GM12874 (cell line): ENCODE measurements around the gene DDI2.

Experiments used
- CTCF ChIP-seq: IDR thresholded peaks from 2 replicates; pipeline ENCODE4 v1.5.1; 2011; ENCODE audit warnings: low read depth, mild to moderate bottlenecking, control low read depth, low read length, moderate library complexity; ENCODE audit not compliant: insufficient read depth

Gene DDI2

GRCh38 chr1:15633756-15634420 is 16.6 kb downstream of the DDI2 start:
- TF ChIP-seq CTCF: no peak

GRCh38 chr1:15636436-15636835 is 19.2 kb downstream of the DDI2 start:
- no peak for TF ChIP-seq CTCF

- TF ChIP-seq CTCF: no peak
Observed at GRCh38 chr1:15637826-15638225, 20.6 kb downstream of the DDI2 start.

GRCh38 chr1:15639262-15639661 is 22.0 kb downstream of the DDI2 start:
- TF ChIP-seq CTCF: no peak

- TF ChIP-seq CTCF: no peak
Observed at GRCh38 chr1:15639931-15640330, 22.7 kb downstream of the DDI2 start.

GRCh38 chr1:15640667-15641066 is 23.4 kb downstream of the DDI2 start:
- no peak for TF ChIP-seq CTCF

- no peak for TF ChIP-seq CTCF
Observed at GRCh38 chr1:15649937-15650336, 32.7 kb downstream of the DDI2 start.
